Muscle layer of colon (tissue), 2 donors: ENCODE measurements around the gene BDKRB1.

Experiments
- H3K27ac ChIP-seq: one replicate; pipeline ENCODE4 v1.7.0; 2013; ENCODE audit warnings: low read depth, mild to moderate bottlenecking, low read length, moderate library complexity
- H3K27me3 ChIP-seq, 2 donors: one replicate each; pipeline ENCODE4 v1.7.0; 2013; ENCODE audit warnings: low read length in 2 of 2, mild to moderate bottlenecking in 2 of 2; ENCODE audit not compliant: insufficient read depth in 2 of 2, control insufficient read depth in 1 of 2
- H3K36me3 ChIP-seq: one replicate; pipeline ENCODE4 v1.7.0; 2013; ENCODE audit warnings: mild to moderate bottlenecking, low read length; ENCODE audit not compliant: insufficient read depth
- H3K4me1 ChIP-seq: one replicate; pipeline ENCODE4 v1.7.0; 2013; ENCODE audit warnings: mild to moderate bottlenecking, low read length; ENCODE audit not compliant: insufficient read depth
- H3K4me3 ChIP-seq, 2 donors: one replicate each; pipeline ENCODE4 v1.7.0; 2013; ENCODE audit warnings: low read length in 2 of 2, low read depth in 1 of 2, mild to moderate bottlenecking in 1 of 2, moderate library complexity in 1 of 2
- H3K9ac ChIP-seq: one replicate; pipeline ENCODE4 v1.7.0; 2013; ENCODE audit warnings: low read length
- H3K9me3 ChIP-seq: one replicate; pipeline ENCODE4 v1.7.0; 2013; ENCODE audit warnings: mild to moderate bottlenecking, low read length
- donor health status: abdominal sarcoma.
- donor health status: Adenocarcinoma of cecum.

Gene BDKRB1

GRCh38 chr14:96221109-96221650 lies 34.8 kb upstream of the BDKRB1 start:
- no peaks in the 10 kb centered on the region for H3K27me3 ChIP-seq
- H3K9ac ChIP-seq: no peak overlapping the region
- H3K4me3 ChIP-seq: no peak overlapping the region
- H3K36me3 ChIP-seq: no peaks in the 10 kb centered on the region
- H3K4me1 ChIP-seq: peaks cover 11% of the 10 kb centered on the region
- no peaks in the 10 kb centered on the region for H3K9me3 ChIP-seq
- H3K27ac ChIP-seq: peak overlapping the region; percentile 26

GRCh38 chr14:96221841-96222240 lies 34.2 kb upstream of the BDKRB1 start:
- Histone ChIP-seq H3K4me1 (peaks cover 11% of the 10 kb centered on the region), H3K9ac (no peak overlapping the region), H3K36me3 (no peaks in the 10 kb centered on the region), H3K9me3 (no peaks in the 10 kb centered on the region), H3K27ac (no peak overlapping the region), H3K4me3 (no peak overlapping the region), H3K27me3 (no peaks in the 10 kb centered on the region)

GRCh38 chr14:96224480-96225096 lies 31.4 kb upstream of the BDKRB1 start:
- Histone ChIP-seq H3K27me3 (no peaks in the 10 kb centered on the region), H3K9me3 (no peaks in the 10 kb centered on the region), H3K9ac (no peak overlapping the region), H3K4me3 (no peak overlapping the region), H3K27ac (no peak overlapping the region), H3K4me1 (peaks cover 11% of the 10 kb centered on the region), H3K36me3 (no peaks in the 10 kb centered on the region)

- Histone ChIP-seq H3K4me3 (no peak overlapping the region), H3K9ac (no peak overlapping the region), H3K36me3 (no peaks in the 10 kb centered on the region), H3K27ac (no peak overlapping the region), H3K4me1 (peaks cover 11% of the 10 kb centered on the region), H3K27me3 (no peaks in the 10 kb centered on the region), H3K9me3 (no peaks in the 10 kb centered on the region)
These were observed 30.8 kb upstream of the BDKRB1 start for GRCh38 chr14:96225213-96225612.

- no peak overlapping the region for H3K27ac ChIP-seq
These were observed 30.3 kb upstream of the BDKRB1 start for GRCh38 chr14:96225745-96226151.

GRCh38 chr14:96227428-96227827 lies 28.6 kb upstream of the BDKRB1 start:
- Histone ChIP-seq H3K9me3 (no peaks in the 10 kb centered on the region), H3K4me3 (no peak overlapping the region), H3K27ac (no peak overlapping the region), H3K27me3 (no peaks in the 10 kb centered on the region), H3K9ac (no peak overlapping the region), H3K36me3 (no peaks in the 10 kb centered on the region), H3K4me1 (no peaks in the 10 kb centered on the region)

More at GRCh38 chr14:96225745-96226151, 30.3 kb upstream of the BDKRB1 start:
- H3K4me3 ChIP-seq: no peak overlapping the region
- H3K9me3 ChIP-seq: no peaks in the 10 kb centered on the region
- no peak overlapping the region for H3K9ac ChIP-seq
- no peaks in the 10 kb centered on the region for H3K36me3 ChIP-seq
- H3K27me3 ChIP-seq: no peaks in the 10 kb centered on the region
- peaks cover 7% of the 10 kb centered on the region for H3K4me1 ChIP-seq

- no peak overlapping the region for H3K9ac ChIP-seq
These were observed 26.7 kb upstream of the BDKRB1 start for GRCh38 chr14:96229315-96229714.

GRCh38 chr14:96231056-96231455 lies 25.0 kb upstream of the BDKRB1 start:
- Histone ChIP-seq H3K27ac (no peak overlapping the region), H3K4me1 (peaks cover 7% of the 10 kb centered on the region), H3K36me3 (no peaks in the 10 kb centered on the region), H3K27me3 (no peaks in the 10 kb centered on the region), H3K4me3 (no peak overlapping the region), H3K9ac (no peak overlapping the region), H3K9me3 (no peaks in the 10 kb centered on the region)

More at GRCh38 chr14:96229315-96229714, 26.7 kb upstream of the BDKRB1 start:
- Histone ChIP-seq H3K27me3 (no peaks in the 10 kb centered on the region), H3K4me3 (no peak overlapping the region), H3K27ac (no peak overlapping the region), H3K9me3 (no peaks in the 10 kb centered on the region), H3K4me1 (peaks cover 6% of the 10 kb centered on the region), H3K36me3 (no peaks in the 10 kb centered on the region)

- Histone ChIP-seq H3K4me1 (peaks cover 7% of the 10 kb centered on the region), H3K27ac (no peak overlapping the region), H3K27me3 (no peaks in the 10 kb centered on the region), H3K9me3 (no peaks in the 10 kb centered on the region), H3K4me3 (no peak overlapping the region), H3K36me3 (no peaks in the 10 kb centered on the region), H3K9ac (no peak overlapping the region)
These were observed 24.4 kb upstream of the BDKRB1 start for GRCh38 chr14:96231526-96232130.

GRCh38 chr14:96232506-96232905 lies 23.5 kb upstream of the BDKRB1 start:
- no peak overlapping the region for H3K27ac ChIP-seq
- no peaks in the 10 kb centered on the region for H3K36me3 ChIP-seq
- H3K4me3 ChIP-seq: no peak overlapping the region
- no peaks in the 10 kb centered on the region for H3K27me3 ChIP-seq
- H3K9me3 ChIP-seq: no peaks in the 10 kb centered on the region
- no peak overlapping the region for H3K9ac ChIP-seq
- H3K4me1 ChIP-seq: peaks cover 12% of the 10 kb centered on the region

- H3K27ac ChIP-seq: no peak overlapping the region
These were observed 22.3 kb upstream of the BDKRB1 start for GRCh38 chr14:96233661-96234060.

GRCh38 chr14:96235426-96235825 lies 20.6 kb upstream of the BDKRB1 start:
- Histone ChIP-seq H3K4me1 (peaks cover 12% of the 10 kb centered on the region), H3K27me3 (no peaks in the 10 kb centered on the region), H3K27ac (no peak overlapping the region), H3K4me3 (no peak overlapping the region), H3K9ac (no peak overlapping the region), H3K36me3 (no peaks in the 10 kb centered on the region), H3K9me3 (no peaks in the 10 kb centered on the region)

More at GRCh38 chr14:96233661-96234060, 22.3 kb upstream of the BDKRB1 start:
- Histone ChIP-seq H3K4me1 (peaks cover 12% of the 10 kb centered on the region), H3K36me3 (no peaks in the 10 kb centered on the region), H3K4me3 (no peak overlapping the region), H3K27me3 (no peaks in the 10 kb centered on the region), H3K9me3 (no peaks in the 10 kb centered on the region), H3K9ac (no peak overlapping the region)
